GM18526 (cell line): Measurements from ENCODE around the gene LEMD1.

Experiments used
- POLR2A ChIP-seq: IDR thresholded peaks from 3 replicates; pipeline ENCODE4 v1.6.1; 2011; ENCODE audit not compliant: insufficient read length; ENCODE audit errors: extremely low read depth

Gene LEMD1

GRCh38 chr1:205342986-205343385 lies 78.9 kb downstream of the LEMD1 start:
- TF ChIP-seq POLR2A, result no peak

GRCh38 chr1:205340676-205341075 lies 81.2 kb downstream of the LEMD1 start:
- TF ChIP-seq POLR2A, result no peak

- TF ChIP-seq POLR2A, result no peak
Observed at GRCh38 chr1:205339717-205340116, 82.1 kb downstream of the LEMD1 start.

DNA sequence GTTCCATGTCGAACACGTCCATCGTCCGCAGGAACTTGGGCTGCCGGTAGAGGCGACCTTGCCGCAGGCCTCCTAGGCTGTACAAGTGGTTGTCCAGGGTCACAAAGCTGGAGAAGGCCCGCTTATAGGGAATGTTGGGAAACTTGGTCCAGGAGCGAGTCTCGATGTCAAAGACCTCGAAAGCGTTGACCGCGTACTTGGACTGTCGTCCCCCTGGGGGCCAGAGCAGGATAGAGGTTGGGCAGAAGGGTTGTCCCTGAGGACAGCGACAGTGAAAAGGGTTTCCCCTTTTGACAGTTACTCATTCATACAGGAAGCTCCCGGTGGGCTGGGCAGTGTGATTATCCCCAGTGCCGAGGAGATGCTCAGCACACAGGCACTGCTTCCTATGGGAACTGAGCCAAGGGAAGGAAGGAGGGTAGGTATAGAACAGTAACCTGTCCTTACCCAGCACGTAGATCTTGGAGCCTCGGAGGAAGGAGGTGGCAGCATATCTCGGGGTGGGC lies 82.6 kb downstream of the LEMD1 start:
- no peak for TF ChIP-seq POLR2A

DNA sequence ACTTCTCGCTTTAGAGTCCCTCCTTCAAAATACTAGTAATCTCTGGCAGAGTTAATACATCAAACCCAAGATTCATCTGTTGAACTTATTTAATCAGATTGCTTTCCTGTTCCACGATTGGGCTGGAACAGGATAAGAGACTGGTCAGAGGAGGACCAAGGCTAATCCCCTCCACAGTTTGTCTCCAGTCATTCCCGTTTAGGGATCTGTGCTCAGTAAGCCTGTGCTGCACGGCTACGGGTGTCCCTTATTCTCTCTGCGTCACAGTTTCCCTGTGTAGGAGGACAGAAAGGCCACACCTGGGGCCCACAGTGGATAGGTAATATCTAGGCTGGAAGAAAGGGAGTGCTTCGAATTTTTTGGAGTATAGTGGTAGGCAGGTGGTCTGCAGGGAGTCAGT lies 83.8 kb downstream of the LEMD1 start:
- TF ChIP-seq POLR2A, result no peak

DNA sequence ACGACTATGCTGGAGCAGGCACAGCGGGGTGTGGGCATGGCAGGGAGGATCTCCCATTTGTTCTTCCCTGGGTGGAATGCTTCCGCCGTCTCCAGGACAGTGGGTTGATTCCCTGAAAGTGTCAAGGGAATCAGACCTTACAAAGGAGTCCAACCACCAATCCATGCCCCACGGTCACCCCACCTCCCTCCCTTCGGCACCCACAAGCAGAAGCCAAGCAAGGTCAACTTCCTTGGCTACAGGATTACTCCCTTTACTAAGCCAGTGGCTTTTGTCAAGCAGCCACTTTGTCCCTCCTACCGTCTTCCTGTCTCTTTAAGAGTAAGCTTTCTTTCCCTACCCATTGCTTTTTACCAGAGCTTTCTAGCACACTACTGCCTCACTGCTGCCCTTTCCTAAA lies 84.4 kb downstream of the LEMD1 start:
- no peak for TF ChIP-seq POLR2A

GRCh38 chr1:205335692-205336091 lies 86.2 kb downstream of the LEMD1 start:
- no peak for TF ChIP-seq POLR2A

DNA sequence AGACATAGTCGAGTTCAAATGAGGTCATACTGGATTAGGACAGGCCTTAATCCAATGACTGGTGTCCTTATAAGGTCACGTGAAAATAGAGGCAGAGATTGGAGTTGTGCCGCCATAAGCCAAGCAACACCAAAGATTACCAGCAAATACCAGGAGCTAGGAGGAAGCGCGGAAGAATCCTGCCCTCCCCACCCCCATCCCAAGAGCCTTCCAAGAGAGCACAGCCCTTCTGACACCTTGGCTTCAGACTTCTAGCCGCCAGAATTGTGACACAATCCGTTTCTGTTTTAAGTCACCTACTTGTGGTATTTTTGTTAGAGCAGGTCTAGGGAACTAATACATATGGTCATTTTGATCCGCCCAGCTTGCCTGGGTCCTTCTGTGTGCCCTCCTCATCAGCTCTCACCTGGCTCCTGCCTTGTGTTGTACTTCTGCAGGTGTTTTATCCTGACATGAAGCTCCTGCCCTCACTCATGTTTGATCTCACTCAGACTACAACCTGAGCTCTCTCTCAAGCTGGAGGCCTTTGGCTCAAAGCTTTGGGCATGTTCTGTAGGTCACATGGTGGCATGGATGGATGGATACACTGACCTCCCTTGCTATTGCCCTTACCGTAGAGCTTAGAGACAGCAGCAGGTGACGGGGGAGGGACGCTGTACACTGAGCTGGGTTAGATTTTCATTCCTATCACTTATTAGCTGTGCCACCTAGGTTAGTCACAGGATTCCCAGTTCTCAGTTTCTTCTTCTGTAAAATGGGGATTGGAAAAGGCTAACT lies 89.7 kb downstream of the LEMD1 start:
- no peak for TF ChIP-seq POLR2A
